SHP77 (cell line): ENCODE data around the gene GLYATL3.

Source experiments
- DNase-seq, 2 experiments: peaks; one replicate each; lab custom pipeline; 2025; lab: John Stamatoyannopoulos, UW

Gene GLYATL3

DNA sequence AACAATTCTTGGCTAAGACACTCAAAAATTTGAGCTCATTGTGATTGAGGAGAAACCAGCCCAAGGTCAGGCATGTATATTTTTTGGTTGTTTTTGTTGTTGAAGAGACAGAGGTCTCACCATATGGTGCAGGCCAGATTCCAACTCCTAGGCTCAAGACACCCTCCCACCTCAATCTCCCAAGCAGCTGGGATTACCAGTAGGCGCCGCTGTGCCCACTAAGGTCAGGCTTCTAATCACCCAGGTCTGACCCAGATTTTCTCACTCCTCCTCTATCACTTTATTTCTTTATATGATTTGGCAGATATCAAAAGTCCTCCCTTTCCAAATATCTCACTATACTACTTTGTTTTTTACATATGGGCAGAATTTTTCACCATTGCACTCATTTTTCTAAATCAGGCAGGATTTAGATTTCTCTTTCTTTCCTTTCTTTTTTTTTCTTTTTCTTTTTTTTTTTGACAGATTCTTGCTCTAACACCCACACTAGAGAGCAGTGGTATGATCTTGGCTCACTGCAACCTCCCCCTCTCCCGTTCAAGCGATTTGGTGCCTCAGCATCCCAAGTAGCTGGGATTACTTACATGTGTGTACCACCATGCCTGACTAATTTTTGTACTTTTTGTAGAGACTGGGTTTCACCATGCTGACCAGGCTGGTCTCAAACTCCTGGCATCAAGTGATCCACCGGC is 49.0 kb downstream of the GLYATL3 start:
- no peak for DNase-seq

DNA sequence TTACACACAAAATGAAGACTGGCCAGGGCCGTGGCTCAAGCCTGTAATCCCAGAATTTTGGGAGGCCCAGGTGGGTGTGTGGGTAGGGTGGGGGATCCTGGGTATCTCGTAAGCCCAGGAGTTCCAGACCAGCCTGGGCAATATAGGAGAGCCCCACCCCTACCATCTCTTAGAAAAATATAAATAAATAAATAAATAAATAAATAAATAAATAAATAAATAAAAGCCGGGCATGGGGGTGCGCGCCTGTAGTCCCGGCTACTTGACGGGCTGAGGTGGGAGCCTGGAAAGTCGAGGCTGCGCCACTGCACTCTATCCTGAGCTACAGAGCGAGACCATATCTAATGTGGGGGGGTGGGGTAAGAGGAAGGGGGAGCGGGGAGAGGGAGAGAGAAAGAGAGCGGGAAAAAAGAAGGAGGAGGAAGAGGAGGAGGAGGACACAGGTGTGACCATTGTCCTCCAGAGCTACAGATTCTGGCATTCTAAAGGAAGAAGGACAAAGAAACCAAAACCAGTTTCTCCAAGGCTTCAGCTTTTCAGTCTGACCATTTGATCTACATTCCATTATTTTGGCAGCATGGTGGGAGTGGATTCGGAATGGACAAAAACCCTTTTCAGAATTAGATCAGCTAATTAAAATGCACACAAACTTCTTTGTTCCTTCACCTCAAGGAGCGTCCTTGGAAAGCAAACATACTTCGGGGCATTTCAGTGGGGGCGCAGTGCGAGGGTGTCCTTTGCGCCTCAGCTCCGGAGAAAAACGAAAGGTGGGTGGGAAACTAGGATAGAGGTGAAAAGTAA is 50.2 kb downstream of the GLYATL3 start:
- no peak for DNase-seq

DNA sequence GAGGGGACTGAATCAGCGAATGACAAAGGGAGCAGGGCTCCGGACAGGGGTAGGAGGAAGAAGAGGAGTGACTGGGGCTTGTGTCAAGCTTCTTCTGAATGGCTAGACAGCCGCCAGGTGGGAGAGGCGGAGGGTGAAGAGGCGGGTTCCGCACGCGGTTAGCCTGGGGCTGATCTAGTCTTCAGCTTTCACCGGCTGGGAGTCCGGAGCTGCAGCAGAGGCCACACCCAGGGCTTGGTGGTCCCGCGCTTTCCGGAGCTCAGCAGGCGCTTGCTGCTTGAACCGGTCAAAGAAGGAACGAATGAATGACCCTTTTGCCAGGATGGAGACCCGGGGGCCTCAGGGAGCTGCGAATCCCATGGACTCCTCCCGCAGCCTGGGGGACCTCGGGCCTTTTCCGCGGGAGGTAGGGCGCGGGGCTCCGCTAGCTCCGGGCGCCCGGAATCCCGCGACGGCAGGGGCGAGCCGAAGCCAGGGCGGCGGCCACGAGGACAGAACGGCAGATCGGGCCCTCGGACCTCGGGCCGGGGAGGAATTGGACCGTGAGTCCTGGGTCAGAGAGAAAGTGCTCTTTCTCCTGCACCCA is 50.9 kb downstream of the GLYATL3 start, which contains the start of gene C6orf141:
Gene C6orf141 (plus strand): TSS at position 177 of the 586 bp plus-strand sequence. CDS start 125 bp downstream, at position 302.
- DNase-seq: peak in 1 of 2 experiments; percentile 56

DNA sequence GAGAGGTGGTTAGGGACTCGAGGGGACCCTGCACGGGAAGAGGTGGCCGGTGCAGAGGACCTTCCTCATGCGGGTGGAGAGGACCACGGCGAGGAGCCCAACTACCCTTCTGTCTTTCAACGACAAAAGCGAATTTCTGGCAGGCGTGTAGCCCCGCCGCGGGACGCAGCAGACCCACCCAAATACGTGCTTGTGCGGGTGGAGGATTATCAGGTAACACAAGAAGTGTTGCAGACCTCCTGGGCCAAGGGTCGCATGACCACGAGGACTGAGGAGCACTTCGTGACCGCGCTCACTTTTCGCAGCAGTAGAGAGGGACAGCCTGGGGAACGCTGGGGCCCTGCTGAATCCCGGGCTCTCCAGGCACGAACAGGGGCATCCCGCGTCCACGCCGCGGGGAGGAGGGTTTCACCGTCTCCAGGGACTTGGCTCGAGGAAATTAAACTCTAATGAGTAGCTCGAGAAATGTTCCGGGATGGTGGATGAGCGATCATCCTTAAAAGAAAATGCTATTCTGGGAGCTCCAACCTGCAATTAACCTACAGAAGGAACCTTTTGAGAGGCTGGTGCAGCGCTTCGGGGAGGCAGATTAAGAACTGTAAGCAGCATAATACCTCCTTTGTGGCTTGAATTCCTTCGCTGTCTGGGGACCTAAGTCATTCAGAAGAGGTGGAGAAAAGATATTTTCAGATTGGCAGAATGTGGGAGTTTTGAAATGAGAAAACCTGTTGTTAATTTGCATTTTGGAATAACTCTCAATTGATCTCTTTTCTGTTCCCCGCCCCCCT is 51.5 kb downstream of the GLYATL3 start:
- no peak for DNase-seq

DNA sequence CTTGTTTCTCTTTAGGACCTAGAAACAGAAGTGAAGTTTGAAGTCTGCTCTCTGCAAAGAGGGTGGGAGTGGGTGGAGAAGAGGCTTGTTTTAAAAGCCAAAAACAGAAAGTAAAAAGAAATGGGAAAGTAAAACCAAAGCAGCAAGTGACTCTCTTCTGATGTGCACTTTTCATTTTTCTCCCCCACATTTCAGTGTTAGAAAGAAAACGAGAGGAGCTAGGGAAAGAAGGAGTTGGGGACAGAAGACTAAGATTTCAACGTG is 52.1 kb downstream of the GLYATL3 start:
- no peak for DNase-seq

DNA sequence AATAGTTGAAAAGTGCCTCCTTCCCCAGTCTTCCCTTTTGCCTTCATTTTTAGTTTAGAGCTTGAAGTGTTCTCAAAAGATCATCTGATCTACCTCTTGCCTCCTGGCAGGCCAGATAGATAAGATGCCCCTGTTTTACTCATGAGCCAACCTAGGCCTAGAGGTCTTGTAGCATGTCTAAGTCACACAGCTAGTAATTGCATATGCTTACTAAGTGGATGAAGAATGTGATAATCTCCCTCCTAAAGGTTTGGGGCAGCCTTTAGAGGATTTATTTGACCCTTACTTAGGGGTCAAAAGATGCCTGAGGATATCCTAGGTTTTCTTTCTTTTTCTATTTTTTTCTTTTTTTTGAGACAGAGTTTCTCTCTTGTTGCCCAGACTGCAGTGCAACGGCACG is 52.9 kb downstream of the GLYATL3 start:
- DNase-seq: no peak

DNA sequence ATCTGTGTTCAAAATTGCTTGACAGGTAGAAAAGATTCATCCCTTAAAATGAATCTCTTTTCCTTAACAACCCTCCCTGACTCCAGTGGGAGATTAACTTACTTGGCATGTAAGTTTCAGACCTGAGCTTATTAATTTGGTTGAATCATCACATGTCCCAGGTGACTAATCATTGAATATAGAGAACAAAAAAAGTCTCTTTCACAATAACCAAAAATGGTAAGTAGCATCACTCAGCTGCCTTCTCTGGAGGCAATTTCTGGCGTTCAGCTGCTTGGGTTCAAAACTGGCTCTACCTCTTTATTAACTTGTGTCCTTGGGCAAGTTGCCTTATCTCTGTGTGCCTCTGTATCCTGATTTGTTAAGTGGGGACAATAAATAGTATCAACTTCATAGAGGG is 53.7 kb downstream of the GLYATL3 start:
- no peak for DNase-seq

DNA sequence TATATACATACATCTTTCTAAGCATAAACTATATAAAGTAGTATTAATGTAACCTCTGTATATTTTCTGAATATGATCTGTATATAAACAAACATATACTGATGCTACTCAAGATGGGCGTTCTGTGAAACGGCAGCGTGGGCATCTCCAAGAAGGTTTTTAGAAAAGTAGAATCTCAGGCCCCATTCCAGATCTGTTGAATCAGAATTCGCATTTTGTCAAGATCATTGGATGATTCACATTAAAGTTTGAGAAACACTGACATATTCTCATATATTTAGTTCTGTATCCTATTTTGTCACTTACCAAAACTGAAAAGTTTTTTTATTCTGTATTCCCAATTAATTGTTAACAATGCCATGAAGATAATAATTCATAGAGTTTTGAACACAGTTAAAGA is 56.2 kb downstream of the GLYATL3 start:
- DNase-seq: no peak

DNA sequence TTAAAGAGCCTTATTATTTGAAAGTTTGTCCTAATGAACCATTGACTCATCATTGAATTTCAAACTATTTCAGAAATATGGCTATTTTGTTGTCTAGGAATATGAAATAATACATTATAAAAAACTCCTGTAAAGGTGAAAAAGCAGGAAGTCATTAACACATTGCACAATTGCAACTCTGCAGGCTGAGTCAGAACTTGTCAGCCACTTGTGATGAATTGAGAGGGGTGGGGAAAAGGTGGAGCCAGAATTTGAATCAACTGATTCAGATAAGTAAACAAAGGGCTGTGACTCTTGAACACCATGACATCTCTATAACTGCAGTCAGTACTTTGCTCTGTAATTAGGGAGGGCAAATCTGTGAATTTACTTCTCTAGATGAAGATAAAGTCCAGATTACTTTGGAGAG is 56.7 kb downstream of the GLYATL3 start:
- peak; percentile 43 to 66 for DNase-seq

DNA sequence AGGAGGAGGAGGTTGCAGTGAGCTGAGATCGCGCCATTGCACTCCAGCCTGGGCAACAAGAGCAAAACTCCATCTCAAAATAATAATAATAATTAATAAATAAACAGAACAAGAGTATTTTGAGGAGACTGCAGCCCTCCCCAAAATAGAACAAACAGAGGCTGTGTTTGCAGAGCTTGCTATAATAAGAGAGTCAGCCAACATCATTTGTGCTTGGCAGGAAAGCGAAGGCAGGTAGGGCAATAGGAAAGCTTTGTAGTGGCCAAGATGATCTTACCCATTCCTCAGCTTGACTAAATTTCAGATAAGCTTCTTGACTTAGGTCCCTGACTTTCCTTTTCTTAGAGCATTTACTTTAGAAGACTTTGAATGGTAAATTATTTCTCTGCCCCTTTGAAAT is 57.5 kb downstream of the GLYATL3 start:
- DNase-seq: no peak

DNA sequence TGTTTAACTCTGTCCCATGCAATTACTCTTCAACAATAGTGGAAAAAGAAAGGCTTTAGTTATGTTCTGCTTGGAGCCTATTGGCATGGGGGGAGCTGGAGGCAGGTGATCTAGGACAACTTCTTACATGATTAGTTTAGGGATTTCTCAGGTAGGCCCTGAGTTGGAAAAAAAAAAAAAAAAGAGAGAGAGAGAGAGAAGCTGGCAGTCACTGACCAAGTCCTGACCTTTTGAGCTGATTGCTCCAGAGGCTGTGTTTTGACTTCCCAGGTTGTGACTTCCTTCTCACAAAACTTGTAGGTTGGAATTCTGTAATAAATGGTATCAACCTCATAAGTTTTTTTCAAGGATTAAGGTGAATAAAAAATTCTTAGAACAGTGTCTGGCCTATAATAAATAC is 58.5 kb downstream of the GLYATL3 start:
- DNase-seq: no peak

DNA sequence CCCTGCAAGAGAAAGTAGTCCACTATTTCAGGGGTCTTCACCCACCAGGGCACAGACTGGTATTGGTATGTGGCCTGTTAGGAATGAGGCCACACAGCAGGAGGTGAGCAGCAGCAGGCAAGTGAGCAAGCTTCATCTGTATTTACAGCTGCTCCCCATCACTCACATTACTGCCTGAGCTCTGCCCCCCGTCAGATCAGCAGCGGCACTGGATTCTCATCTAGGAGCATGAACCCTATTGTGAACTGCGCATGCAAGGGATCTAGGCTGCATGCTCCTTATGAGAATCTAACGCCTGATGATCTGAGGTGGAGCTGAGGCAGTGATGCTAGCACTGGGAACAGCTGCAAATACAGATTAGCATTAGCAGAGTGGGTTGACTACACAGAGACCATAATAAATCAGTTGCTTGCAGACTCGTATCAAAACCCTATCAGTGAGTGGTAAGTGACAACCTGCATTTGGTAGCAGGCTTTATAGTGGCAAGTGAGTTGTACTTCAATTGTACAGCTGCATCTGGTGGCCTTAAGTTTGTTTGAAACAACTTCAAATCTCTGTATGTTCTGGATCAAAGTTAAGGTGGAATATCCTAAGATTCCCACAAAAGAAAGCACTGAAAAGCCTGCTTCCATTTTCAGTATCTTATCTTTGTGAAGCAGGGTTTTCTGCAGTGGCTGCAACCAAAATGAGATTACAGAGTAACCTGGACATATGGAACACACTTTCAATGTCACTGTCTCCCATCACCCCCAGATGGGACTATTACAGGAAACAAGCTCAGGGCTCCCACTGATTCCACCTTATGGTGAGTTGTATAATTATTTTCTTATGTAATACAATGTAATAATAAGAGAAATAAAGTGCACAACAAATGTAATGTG is 63.5 kb downstream of the GLYATL3 start:
- no peak for DNase-seq

DNA sequence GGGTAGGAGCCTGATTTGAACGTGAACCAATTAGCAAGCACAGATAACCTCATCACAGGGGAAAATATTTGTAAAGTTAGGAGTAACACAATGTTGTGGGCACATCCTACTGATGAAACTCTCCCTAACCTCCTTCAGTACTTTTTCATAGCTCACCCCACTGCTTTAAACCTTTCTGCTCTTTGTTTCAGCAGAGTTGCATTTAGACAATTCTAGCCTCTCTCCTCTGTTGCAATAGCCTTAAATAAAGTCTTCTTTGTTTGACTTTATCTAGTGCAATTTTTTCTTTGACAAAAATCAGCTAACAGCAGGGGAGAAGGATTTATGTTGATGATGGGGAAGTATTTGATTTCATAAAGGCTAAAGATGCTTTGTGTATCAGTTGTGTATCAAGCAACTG is 64.8 kb downstream of the GLYATL3 start:
- no peak for DNase-seq

DNA sequence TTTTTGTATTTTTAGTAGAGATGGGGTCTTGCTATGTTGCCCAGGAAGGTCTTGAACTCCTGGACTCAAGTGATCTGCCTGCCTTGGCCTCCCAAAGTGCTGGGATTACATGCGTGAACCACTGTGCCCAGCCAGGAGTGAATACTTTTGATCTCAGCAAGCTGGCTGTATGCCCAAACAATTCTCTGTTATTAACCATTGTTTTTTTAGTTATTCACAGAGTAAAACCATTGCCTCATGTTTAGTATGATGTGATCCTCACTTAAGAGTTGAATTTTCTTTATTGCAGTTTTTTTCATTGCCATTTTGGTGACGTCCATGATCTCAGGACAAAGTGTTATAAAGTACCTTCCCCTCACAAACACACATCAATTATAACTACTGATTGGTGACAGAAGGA is 65.5 kb downstream of the GLYATL3 start:
- DNase-seq: no peak

DNA sequence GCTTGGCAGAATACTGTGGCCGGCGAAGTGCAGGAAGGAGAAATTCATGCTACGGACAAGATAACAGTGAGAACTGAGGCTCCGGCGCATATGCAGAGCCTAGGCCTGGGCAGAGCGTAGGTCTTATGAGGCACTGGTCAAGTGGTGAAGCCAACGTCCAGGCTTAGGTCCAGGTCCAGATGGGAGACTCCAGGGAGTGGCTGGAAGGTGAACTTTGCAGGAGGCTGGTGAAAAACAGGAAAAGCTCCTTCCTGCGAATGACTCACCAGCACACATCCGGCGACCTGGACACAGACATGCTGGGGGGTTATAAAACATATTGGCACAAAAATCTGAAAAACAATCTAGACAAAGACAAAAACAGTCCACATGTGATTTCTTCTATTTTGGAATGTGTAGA is 66.1 kb downstream of the GLYATL3 start:
- DNase-seq: no peak

DNA sequence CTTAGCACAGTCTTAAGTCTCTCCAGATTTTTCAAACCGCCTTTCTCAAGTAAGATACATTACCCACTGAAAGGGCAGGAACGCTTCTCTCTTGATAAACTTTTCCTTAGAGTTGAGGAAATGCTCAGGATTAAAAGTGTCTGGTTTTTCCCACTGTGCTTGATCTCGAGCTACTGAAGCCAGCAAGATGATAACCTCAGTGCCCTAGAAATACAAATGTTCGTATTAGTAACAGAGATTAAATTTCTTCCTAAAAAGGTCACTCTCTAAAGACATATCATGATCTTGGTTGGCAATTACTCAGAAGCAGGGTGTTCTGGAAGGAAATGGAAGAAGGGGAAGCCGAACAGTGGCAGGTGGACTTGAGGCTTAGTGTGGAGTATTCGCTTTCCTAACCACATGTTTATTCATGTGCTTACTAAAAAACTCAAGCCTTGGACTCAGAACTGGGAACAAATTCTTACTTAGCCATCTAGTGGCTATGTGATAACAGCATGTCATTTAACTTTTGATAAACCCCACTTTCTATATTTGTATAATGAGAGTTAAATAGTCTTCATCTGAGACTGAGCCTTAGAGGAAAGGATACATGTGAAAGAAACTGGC is 70.9 kb downstream of the GLYATL3 start:
- no peak for DNase-seq

DNA sequence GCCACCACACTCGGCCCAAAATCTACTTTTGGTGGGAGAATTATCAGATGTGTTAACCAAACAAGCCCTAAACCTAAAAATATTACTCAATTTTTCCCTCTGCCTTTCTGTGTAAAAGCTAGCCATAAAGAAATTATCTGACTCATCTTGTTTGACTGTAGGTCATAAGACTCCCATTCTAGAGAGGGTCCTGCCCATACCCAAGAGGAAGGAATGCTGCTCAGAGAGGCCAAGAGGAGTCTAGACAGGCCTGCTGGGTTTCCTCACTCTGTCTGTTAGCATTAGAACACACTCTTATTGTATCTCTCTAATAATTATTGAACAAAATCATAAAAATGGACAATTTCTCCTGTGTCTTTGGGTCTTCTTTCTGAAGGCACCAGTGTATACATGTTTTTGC is 76.9 kb downstream of the GLYATL3 start:
- DNase-seq: no peak
